Measurements from ENCODE around the gene NFIB.

GRCh38 chr9:14349146-14349446 lies 35.2 kb upstream of the NFIB start:
- TF ChIP-seq EZH2 (IDR thresholded peaks at IDR 0.05; ENCODE audit: low read length, missing control alignments) (no peak), CTCF (conservative IDR thresholded peaks at IDR 0.05 in 1 of 2, IDR thresholded peaks at IDR 0.05 in 1 of 2; ENCODE audit: low read depth in 1 of 2, low read length in 2 of 2) (no peak)
